ENCODE results near the gene EML4.
"Not testable (repeated sequence)": the region's sequence is repeated elsewhere in the genome, so short reads cannot be mapped to it uniquely, and the experiment has no call there.

DNA sequence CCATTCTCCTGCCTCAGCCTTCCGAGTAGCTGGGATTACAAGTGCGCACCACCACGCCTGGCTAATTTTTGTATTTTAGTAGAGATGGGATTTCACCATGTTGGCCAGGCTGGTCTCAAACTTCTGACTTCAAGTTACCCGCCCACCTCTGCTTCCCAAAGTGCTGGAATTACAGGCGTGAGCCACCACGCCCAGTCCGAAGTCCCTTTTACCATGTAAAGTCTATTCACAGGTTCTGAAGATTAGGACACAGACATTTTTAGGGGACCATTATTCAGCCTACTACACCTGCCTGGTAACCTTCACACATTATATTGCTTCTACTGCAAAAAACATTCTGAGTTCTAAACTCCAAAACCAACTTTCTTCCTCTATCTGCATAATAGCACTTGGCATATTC is 210.9 kb downstream of the EML4 start:
- TF ChIP-seq, protein P1, sequence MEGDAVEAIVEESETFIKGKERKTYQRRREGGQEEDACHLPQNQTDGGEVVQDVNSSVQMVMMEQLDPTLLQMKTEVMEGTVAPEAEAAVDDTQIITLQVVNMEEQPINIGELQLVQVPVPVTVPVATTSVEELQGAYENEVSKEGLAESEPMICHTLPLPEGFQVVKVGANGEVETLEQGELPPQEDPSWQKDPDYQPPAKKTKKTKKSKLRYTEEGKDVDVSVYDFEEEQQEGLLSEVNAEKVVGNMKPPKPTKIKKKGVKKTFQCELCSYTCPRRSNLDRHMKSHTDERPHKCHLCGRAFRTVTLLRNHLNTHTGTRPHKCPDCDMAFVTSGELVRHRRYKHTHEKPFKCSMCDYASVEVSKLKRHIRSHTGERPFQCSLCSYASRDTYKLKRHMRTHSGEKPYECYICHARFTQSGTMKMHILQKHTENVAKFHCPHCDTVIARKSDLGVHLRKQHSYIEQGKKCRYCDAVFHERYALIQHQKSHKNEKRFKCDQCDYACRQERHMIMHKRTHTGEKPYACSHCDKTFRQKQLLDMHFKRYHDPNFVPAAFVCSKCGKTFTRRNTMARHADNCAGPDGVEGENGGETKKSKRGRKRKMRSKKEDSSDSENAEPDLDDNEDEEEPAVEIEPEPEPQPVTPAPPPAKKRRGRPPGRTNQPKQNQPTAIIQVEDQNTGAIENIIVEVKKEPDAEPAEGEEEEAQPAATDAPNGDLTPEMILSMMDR (IDR thresholded peaks at IDR 0.05; ENCODE audit: insufficient read depth, low read length) = not testable (repeated sequence)
- TF ChIP-seq, protein P2, sequence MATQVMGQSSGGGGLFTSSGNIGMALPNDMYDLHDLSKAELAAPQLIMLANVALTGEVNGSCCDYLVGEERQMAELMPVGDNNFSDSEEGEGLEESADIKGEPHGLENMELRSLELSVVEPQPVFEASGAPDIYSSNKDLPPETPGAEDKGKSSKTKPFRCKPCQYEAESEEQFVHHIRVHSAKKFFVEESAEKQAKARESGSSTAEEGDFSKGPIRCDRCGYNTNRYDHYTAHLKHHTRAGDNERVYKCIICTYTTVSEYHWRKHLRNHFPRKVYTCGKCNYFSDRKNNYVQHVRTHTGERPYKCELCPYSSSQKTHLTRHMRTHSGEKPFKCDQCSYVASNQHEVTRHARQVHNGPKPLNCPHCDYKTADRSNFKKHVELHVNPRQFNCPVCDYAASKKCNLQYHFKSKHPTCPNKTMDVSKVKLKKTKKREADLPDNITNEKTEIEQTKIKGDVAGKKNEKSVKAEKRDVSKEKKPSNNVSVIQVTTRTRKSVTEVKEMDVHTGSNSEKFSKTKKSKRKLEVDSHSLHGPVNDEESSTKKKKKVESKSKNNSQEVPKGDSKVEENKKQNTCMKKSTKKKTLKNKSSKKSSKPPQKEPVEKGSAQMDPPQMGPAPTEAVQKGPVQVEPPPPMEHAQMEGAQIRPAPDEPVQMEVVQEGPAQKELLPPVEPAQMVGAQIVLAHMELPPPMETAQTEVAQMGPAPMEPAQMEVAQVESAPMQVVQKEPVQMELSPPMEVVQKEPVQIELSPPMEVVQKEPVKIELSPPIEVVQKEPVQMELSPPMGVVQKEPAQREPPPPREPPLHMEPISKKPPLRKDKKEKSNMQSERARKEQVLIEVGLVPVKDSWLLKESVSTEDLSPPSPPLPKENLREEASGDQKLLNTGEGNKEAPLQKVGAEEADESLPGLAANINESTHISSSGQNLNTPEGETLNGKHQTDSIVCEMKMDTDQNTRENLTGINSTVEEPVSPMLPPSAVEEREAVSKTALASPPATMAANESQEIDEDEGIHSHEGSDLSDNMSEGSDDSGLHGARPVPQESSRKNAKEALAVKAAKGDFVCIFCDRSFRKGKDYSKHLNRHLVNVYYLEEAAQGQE (IDR thresholded peaks at IDR 0.05; ENCODE audit: insufficient replicate concordance, low read depth) = not testable (repeated sequence)
- TF ChIP-seq SPI1 (IDR thresholded peaks at IDR 0.05; ENCODE audit: borderline replicate concordance, low read depth); POLR2AphosphoS5 (IDR thresholded peaks at IDR 0.05; ENCODE audit: low read depth): not testable (repeated sequence)
